Measurements from ENCODE around the gene EGFR.

Gene EGFR

GRCh38 chr7:55212838-55213237, 194.0 kb downstream of the EGFR start:
- no peak for DNase-seq (ENCODE audit: low spot score)

GRCh38 chr7:55214707-55215106, 195.9 kb downstream of the EGFR start:
- no peak for DNase-seq (ENCODE audit: low spot score)

GRCh38 chr7:55223023-55223422, 204.2 kb downstream of the EGFR start:
- DNase-seq (ENCODE audit: low spot score): no peak

- no peak for DNase-seq (ENCODE audit: low spot score)
Measured at GRCh38 chr7:55224111-55224510, 205.3 kb downstream of the EGFR start.

GRCh38 chr7:55224810-55225209, 206.0 kb downstream of the EGFR start:
- no peak for DNase-seq (ENCODE audit: low spot score)

GRCh38 chr7:55230014-55230413, 211.2 kb downstream of the EGFR start:
- DNase-seq (ENCODE audit: low spot score): no peak

GRCh38 chr7:55231736-55232280, 213.0 kb downstream of the EGFR start:
- DNase-seq (ENCODE audit: low spot score): no peak

GRCh38 chr7:55233001-55233400, 214.2 kb downstream of the EGFR start:
- DNase-seq (ENCODE audit: low spot score): no peak

GRCh38 chr7:55234408-55234807, 215.6 kb downstream of the EGFR start:
- DNase-seq (ENCODE audit: low spot score): no peak

- no peak for DNase-seq (ENCODE audit: low spot score)
Measured at GRCh38 chr7:55235115-55235514, 216.3 kb downstream of the EGFR start.

GRCh38 chr7:55235801-55236200, 217.0 kb downstream of the EGFR start:
- DNase-seq (ENCODE audit: low spot score): no peak

- DNase-seq (ENCODE audit: low spot score): no peak
Measured at GRCh38 chr7:55236476-55236875, 217.7 kb downstream of the EGFR start.

GRCh38 chr7:55237156-55237893, 218.5 kb downstream of the EGFR start:
- no peak for DNase-seq (ENCODE audit: low spot score)

- no peak for DNase-seq (ENCODE audit: low spot score)
Measured at GRCh38 chr7:55239406-55239805, 220.6 kb downstream of the EGFR start.

GRCh38 chr7:55240418-55241142, 221.8 kb downstream of the EGFR start:
- no peak for DNase-seq (ENCODE audit: low spot score)

- no peak for DNase-seq (ENCODE audit: low spot score)
Measured at GRCh38 chr7:55241958-55242357, 223.1 kb downstream of the EGFR start.

- no peak for DNase-seq (ENCODE audit: low spot score)
Measured at GRCh38 chr7:55242613-55243012, 223.8 kb downstream of the EGFR start.

GRCh38 chr7:55244006-55244745, 225.4 kb downstream of the EGFR start:
- no peak for DNase-seq (ENCODE audit: low spot score)

GRCh38 chr7:55245271-55245723, 226.5 kb downstream of the EGFR start:
- no peak for DNase-seq (ENCODE audit: low spot score)

GRCh38 chr7:55246171-55246570, 227.4 kb downstream of the EGFR start:
- DNase-seq (ENCODE audit: low spot score): no peak

GRCh38 chr7:55247428-55247827, 228.6 kb downstream of the EGFR start:
- no peak for DNase-seq (ENCODE audit: low spot score)

- DNase-seq (ENCODE audit: low spot score): no peak
Measured at GRCh38 chr7:55248526-55248925, 229.7 kb downstream of the EGFR start.

GRCh38 chr7:55249332-55249731, 230.5 kb downstream of the EGFR start:
- no peak for DNase-seq (ENCODE audit: low spot score)
